Prostate gland (tissue), 2 donors: Measurements from ENCODE around the gene TMUB1. TPM values are rescaled to one million over a fixed set of nuclear protein-coding genes. Genes with fewer than 3 reads are reported as not detected.
A peak's percentile ranks its signal among the peaks of the same experiment; 100 is the strongest.

ENCODE experiments used
- DNase-seq: peaks from one replicate; pipeline ENCODE4 v3.0.0-alpha.2; 2019; ENCODE audit warnings: low spot score
- H3K27ac ChIP-seq, 2 donors: fragments of 200-600 bp; sonication (generic); 2 replicates each; pipeline ENCODE4 v1.5.1; 2017 to 2019
- H3K27me3 ChIP-seq: fragments of 200-600 bp; sonication (generic); replicated peaks from 2 replicates; pipeline ENCODE4 v1.5.1; 2019; ENCODE audit not compliant: insufficient read depth
- H3K36me3 ChIP-seq, 2 donors: fragments of 200-600 bp; sonication (generic); 1 replicate in 1 of 2; 2 replicates in 1 of 2; pipeline versions ENCODE4 v1.5.1 to v1.8.1; 2017 to 2019
- H3K4me1 ChIP-seq: fragments of 200-600 bp; sonication (generic); replicated peaks from 2 replicates; pipeline ENCODE4 v1.5.1; 2019
- H3K4me3 ChIP-seq, 2 donors: fragments of 200-600 bp; sonication (generic); 2 replicates each; pipeline ENCODE4 v1.5.1; 2017 to 2019
- H3K9me3 ChIP-seq: fragments of 200-600 bp; sonication (generic); 2 replicates; pipeline ENCODE4 v1.5.1; 2017
- CTCF ChIP-seq, 4 experiments: fragments of 200-600 bp in 2 of 4; fragments of 450-650 bp in 2 of 4; sonication (generic) in 2 of 4; IDR thresholded peaks; 1 replicate in 3 of 4; 2 replicates in 1 of 4; pipeline ENCODE4 v1.5.1; 2016 to 2019; ENCODE audit warnings: antibody characterized with exemption in 4 of 4, mild to moderate bottlenecking in 2 of 4, moderate library complexity in 2 of 4
- POLR2A ChIP-seq: fragments of 450-650 bp; IDR thresholded peaks from one replicate; pipeline ENCODE4 v1.6.1; 2016; ENCODE audit warnings: antibody characterized with exemption, mild to moderate bottlenecking
- POLR2AphosphoS5 ChIP-seq: sonication (generic); formaldehyde crosslinking; IDR thresholded peaks from one replicate; pipeline ENCODE4 v1.6.1; 2017; ENCODE audit warnings: antibody characterized with exemption
- WGBS: methylation state at CpG from one replicate; pipeline ENCODE4 v1.1.5; 2018; 5-methylcytosine and 5-hydroxymethylcytosine counted together
- intact Hi-C: fragments of 100-400 bp; cut with DNase I; formaldehyde crosslinking; loops from one replicate; pipeline ENCODE4 v1.14.2; 2022
- total RNA-seq, 2 donors: library from RNA; depleted of rRNA; stranded (reverse); fragments of >200 nt; gene quantifications; one replicate each; pipeline ENCODE4 v1.1.0, GENCODE V29; 2016

The TMUB1 gene
- total RNA-seq, 2 donors from 2014 or later, result 79.8 to 99.4 TPM

GRCh38 chr7:151124899-151125399, 41.7 kb upstream of the TMUB1 start:
- WGBS, result 87% methylated on average over 14 of the region's 14 CpGs
- TF ChIP-seq POLR2AphosphoS5 (no peak), POLR2A (no peak), CTCF (IDR thresholded peaks at IDR 0.05) (no peak)
- intact Hi-C loops, result loop anchor here (2.0 to 5.0 kb wide), 2 partner anchors 48 to 177 kb away; no protein-coding TSS in a partner anchor
- peaks cover 4 to 38% of the 10 kb centered on the region in 2 donors for H3K36me3 ChIP-seq
- H3K4me3 ChIP-seq, result peak overlapping the region in 1 of 2 donors; percentile 40
- peaks cover 7% of the 10 kb centered on the region for H3K4me1 ChIP-seq
- no peak for DNase-seq
- peak overlapping the region in 1 of 2 donors; percentile 64 for H3K27ac ChIP-seq
- no peaks in the 10 kb centered on the region for H3K27me3 ChIP-seq
- no peaks in the 10 kb centered on the region for H3K9me3 ChIP-seq

- no peaks in the 10 kb centered on the region for H3K27me3 ChIP-seq
- H3K36me3 ChIP-seq, result peaks cover 6 to 36% of the 10 kb centered on the region in 2 donors
- H3K9me3 ChIP-seq, result no peaks in the 10 kb centered on the region
- no peak for DNase-seq
- 87% methylated on average over 7 of the region's 7 CpGs for WGBS
- no peak overlapping the region for H3K27ac ChIP-seq
- H3K4me3 ChIP-seq, result no peak overlapping the region
- intact Hi-C loops, result loop anchor here (2.0 to 5.0 kb wide), 2 partner anchors 48 to 178 kb away; no protein-coding TSS in a partner anchor
- peaks cover 7% of the 10 kb centered on the region for H3K4me1 ChIP-seq
- TF ChIP-seq POLR2A (no peak), POLR2AphosphoS5 (no peak), CTCF (IDR thresholded peaks at IDR 0.05) (no peak)
These were observed 41.2 kb upstream of the TMUB1 start for GRCh38 chr7:151124481-151124880.

DNA sequence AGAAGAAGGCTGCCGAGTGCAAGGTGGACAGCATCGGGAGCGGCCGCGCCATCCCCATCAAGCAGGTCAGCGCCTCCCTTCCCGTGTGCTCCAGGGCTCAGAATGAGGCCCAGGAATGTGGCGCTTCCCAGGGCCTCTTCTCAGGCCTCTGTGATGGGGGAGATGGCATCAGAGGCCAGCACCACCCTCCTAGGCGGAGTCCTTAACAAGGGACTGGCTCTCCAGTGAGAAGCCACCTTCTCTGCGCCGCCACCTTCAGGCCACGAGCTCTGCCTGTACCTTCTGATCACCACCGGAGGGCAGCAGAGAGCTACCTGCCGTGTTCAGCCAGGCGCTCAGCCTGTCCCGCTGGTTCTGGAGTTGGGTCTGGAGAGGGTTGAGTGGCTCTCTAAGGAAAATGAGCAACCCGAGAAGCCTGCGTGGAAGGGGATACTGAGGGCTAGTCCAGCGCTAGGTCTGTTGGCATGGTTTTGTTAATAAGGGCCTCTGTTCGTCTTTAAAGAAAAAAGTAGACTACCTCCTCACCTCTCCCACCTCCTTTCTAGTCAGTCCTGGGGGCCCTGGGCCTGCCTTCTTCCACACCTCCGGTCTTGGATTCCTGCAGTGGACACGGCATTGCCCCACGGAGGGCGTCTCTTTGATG, 40.6 kb upstream of the TMUB1 start:
- peaks cover 7% of the 10 kb centered on the region for H3K4me1 ChIP-seq
- 34% methylated on average over 24 of the region's 24 CpGs for WGBS
- DNase-seq, result peak; percentile 91
- no peak overlapping the region for H3K27ac ChIP-seq
- TF ChIP-seq POLR2AphosphoS5, result peak; percentile 80
- TF ChIP-seq CTCF (IDR thresholded peaks at IDR 0.05), result peak; percentile 96 to 99 (median 98)
- TF ChIP-seq POLR2A, result no peak
- no peaks in the 10 kb centered on the region for H3K9me3 ChIP-seq
- H3K36me3 ChIP-seq, result peaks cover 6 to 32% of the 10 kb centered on the region in 2 donors
- intact Hi-C loops, result loop anchor here (2.0 to 5.0 kb wide), 2 partner anchors 49 to 178 kb away; no protein-coding TSS in a partner anchor
- H3K27me3 ChIP-seq, result no peaks in the 10 kb centered on the region
- no peak overlapping the region for H3K4me3 ChIP-seq

- Histone ChIP-seq H3K4me1 (peaks cover 7% of the 10 kb centered on the region), H3K9me3 (no peaks in the 10 kb centered on the region), H3K36me3 (peaks cover 10 to 27% of the 10 kb centered on the region in 2 donors), H3K4me3 (no peak overlapping the region), H3K27ac (no peak overlapping the region), H3K27me3 (no peaks in the 10 kb centered on the region)
- WGBS, result 89% methylated on average over 50 of the region's 50 CpGs
- intact Hi-C loops, result loop anchor here (5.0 kb wide), 1 partner anchor 179 kb away; no protein-coding TSS in a partner anchor
- TF ChIP-seq CTCF (IDR thresholded peaks at IDR 0.05) (no peak), POLR2A (no peak), POLR2AphosphoS5 (no peak)
- DNase-seq, result no peak
These were observed 40.0 kb upstream of the TMUB1 start for GRCh38 chr7:151123158-151123821.
